AG09309 (cell line): ENCODE measurements around the gene VAMP1.

Source experiments
- DNase-seq: peaks from one replicate; pipeline ENCODE4 v3.0.0-alpha.2; 2010; ENCODE audit warnings: low read depth
- H3K4me3 ChIP-seq: 2 replicates; pipeline ENCODE4 v1.5.1; 2011; ENCODE audit warnings: mild to moderate bottlenecking, low read depth, low read length, moderate library complexity; ENCODE audit not compliant: control insufficient read depth
- CTCF ChIP-seq: IDR thresholded peaks from 2 replicates; pipeline ENCODE4 v1.5.1; 2011; ENCODE audit warnings: mild to moderate bottlenecking, low read depth, low read length, inconsistent platforms; ENCODE audit not compliant: insufficient read depth, control insufficient read depth; ENCODE audit errors: missing control alignments

Gene VAMP1

GRCh38 chr12:6416596-6416995, 53.9 kb downstream of the VAMP1 start:
- no peak for DNase-seq
- H3K4me3 ChIP-seq = no peak overlapping the region
- TF ChIP-seq CTCF = no peak
